Esophagus muscularis mucosa (tissue), 4 donors: ENCODE results near the gene SKIL. TPM values are rescaled to one million over a fixed set of nuclear protein-coding genes. Genes with fewer than 3 reads are reported as not detected.
"Not testable (repeated sequence)": the region's sequence is repeated elsewhere in the genome, so short reads cannot be mapped to it uniquely, and the experiment has no call there.

Source experiments
- DNase-seq: peaks from one replicate; pipeline ENCODE4 v3.0.0-alpha.2; 2017; ENCODE audit errors: extremely low spot score
- H3K27ac ChIP-seq, 4 donors: fragments of 200-600 bp; sonication (generic); replicated peaks in 1 of 4; 1 replicate in 3 of 4; 2 replicates in 1 of 4; pipeline ENCODE4 v1.5.1; 2016 to 2019; ENCODE audit warnings: mild to moderate bottlenecking in 1 of 4
- H3K27me3 ChIP-seq, 4 donors: fragments of 200-600 bp; sonication (generic); one replicate each; pipeline versions ENCODE4 v1.5.1 to v1.6.0; 2016 to 2019
- H3K36me3 ChIP-seq, 4 donors: fragments of 200-600 bp; sonication (generic); one replicate each; pipeline ENCODE4 v1.5.1; 2016 to 2019
- H3K4me1 ChIP-seq, 4 donors: fragments of 200-600 bp; sonication (generic); one replicate each; pipeline ENCODE4 v1.5.1; 2016 to 2019
- H3K4me3 ChIP-seq, 4 donors: fragments of 200-600 bp; sonication (generic); 1 replicate in 2 of 4; 2 replicates in 2 of 4; pipeline ENCODE4 v1.5.1; 2016 to 2019; ENCODE audit warnings: mild to moderate bottlenecking in 4 of 4, moderate library complexity in 1 of 4
- H3K9me3 ChIP-seq, 4 donors: fragments of 200-600 bp; sonication (generic); 1 replicate in 3 of 4; 2 replicates in 1 of 4; pipeline ENCODE4 v1.5.1; 2016 to 2019
- EP300 ChIP-seq: sonication (generic); formaldehyde crosslinking; IDR thresholded peaks from one replicate; pipeline ENCODE4 v1.6.1; 2017; ENCODE audit warnings: antibody characterized with exemption
- POLR2A ChIP-seq: fragments of 450-650 bp; IDR thresholded peaks from one replicate; pipeline ENCODE4 v1.6.1; 2017; ENCODE audit warnings: antibody characterized with exemption, moderate library complexity, mild to moderate bottlenecking, low read depth
- POLR2AphosphoS5 ChIP-seq, 2 donors: sonication (generic); formaldehyde crosslinking; IDR thresholded peaks; one replicate each; pipeline ENCODE4 v1.6.1; 2017; ENCODE audit warnings: antibody characterized with exemption in 2 of 2
- WGBS: methylation state at CpG from one replicate; pipeline ENCODE4 v1.1.5; 2018; 5-methylcytosine and 5-hydroxymethylcytosine counted together
- intact Hi-C: fragments of 100-400 bp; cut with DNase I; formaldehyde crosslinking; loops from one replicate; pipeline ENCODE4 v1.15.1; 2023
- total RNA-seq, 4 donors: library from RNA; depleted of rRNA; stranded (reverse); fragments of >200 nt; gene quantifications; one replicate each; pipeline versions ENCODE4 v1.1.0 to v1.2.1, GENCODE V29; 2016
- TF ChIP-seq, protein P1 (sequence below), 3 experiments: fragments of 200-600 bp in 2 of 3; fragments of 450-650 bp in 1 of 3; sonication (generic) in 2 of 3; IDR thresholded peaks; one replicate each; pipeline ENCODE4 v1.5.1; 2017 to 2019; ENCODE audit warnings: antibody characterized with exemption in 3 of 3, mild to moderate bottlenecking in 2 of 3, moderate library complexity in 1 of 3

Gene SKIL
- total RNA-seq, 4 donors from 2014 or later, result 34.7 to 54.4 (median 39.5) TPM

DNA sequence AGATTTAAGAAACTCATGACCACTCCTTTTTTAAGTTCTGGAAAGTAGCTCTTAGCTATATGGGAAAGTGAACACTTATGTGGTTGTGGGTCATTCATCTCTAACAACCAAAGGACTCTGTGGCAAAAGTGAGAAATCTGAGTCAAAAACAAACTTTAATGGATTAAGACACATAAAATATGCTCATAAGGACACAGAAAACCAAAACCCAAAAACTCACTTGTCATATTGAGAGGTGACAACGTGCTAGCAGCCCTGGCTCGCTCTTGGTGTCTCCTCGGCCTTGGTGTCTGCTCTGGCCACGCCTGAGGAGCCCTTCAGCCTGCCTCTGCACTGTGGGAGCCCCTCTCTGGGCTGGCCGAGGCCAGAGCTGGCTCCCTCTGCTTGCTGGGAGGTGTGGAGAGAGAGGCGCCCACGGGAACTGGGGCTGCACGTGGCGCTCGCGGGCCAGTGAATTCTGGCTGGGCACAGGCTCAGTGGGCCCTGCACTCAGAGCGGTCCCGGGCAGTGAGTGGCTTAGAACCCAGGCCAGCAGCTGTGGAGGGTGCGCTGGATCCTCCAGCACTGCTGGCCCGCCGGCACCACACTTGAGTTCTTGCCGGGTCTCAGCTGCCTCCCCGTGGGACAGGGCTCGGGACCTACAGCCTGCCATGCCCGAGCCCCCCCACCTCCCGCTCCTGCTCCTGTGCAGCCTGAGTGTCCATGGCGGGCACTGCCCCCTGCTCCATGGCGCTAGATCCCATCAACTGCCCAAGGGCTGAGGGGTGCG is 30.3 kb upstream of the SKIL start:
- Histone ChIP-seq H3K27ac (no peak overlapping the region), H3K27me3 (no peaks in the 10 kb centered on the region), H3K36me3 (no peaks in the 10 kb centered on the region), H3K9me3 (peaks cover 0 to 5% (median 0%) of the 10 kb centered on the region in 4 donors), H3K4me1 (no peaks in the 10 kb centered on the region), H3K4me3 (no peak overlapping the region)
- DNase-seq, result peak; percentile 80
- TF ChIP-seq, protein P1, sequence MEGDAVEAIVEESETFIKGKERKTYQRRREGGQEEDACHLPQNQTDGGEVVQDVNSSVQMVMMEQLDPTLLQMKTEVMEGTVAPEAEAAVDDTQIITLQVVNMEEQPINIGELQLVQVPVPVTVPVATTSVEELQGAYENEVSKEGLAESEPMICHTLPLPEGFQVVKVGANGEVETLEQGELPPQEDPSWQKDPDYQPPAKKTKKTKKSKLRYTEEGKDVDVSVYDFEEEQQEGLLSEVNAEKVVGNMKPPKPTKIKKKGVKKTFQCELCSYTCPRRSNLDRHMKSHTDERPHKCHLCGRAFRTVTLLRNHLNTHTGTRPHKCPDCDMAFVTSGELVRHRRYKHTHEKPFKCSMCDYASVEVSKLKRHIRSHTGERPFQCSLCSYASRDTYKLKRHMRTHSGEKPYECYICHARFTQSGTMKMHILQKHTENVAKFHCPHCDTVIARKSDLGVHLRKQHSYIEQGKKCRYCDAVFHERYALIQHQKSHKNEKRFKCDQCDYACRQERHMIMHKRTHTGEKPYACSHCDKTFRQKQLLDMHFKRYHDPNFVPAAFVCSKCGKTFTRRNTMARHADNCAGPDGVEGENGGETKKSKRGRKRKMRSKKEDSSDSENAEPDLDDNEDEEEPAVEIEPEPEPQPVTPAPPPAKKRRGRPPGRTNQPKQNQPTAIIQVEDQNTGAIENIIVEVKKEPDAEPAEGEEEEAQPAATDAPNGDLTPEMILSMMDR (IDR thresholded peaks at IDR 0.05), result no peak
- TF ChIP-seq EP300 (no peak), POLR2AphosphoS5 (IDR thresholded peaks at IDR 0.05) (no peak), POLR2A (no peak)
- intact Hi-C loops, result no loop called here
- 95% methylated on average over 15 of the region's 24 CpGs for WGBS

DNA sequence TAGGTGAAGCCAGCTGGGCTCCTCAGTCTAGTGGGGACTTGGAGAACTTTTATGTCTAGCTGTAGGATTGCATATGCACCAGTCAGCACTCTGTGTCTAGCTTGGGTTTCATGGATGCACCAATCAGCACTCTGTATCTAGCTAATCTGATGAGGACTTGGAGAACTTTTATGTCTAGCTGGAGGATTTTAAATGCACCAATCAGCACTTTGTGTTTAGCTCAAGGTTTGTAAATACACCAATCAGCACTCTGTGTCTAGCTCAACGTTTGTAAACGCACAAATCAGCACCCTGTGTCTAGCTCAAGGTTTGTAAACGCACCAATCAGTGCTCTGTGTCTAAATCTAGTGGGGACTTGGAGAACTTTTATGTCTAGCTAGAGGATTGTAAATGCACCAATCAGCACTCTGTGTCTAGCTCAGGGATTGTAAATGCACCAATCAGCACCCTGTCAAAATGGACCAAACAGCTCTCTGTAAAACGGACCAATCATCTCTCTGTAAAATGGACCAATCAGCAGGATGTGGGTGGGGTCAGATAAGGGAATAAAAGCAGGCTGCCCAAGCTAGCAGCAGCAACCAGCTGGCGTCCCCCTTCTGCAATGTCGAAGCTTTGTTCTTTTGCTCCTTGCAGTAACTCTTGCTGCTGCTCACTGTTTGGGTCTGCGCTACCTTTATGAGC is 29.5 kb upstream of the SKIL start:
- DNase-seq, H3K4me1 ChIP-seq, H3K9me3 ChIP-seq, H3K27ac ChIP-seq, H3K27me3 ChIP-seq, H3K36me3 ChIP-seq, H3K4me3 ChIP-seq, intact Hi-C loops: not testable (repeated sequence)
- WGBS, result 78% methylated on average over 6 of the region's 7 CpGs

DNA sequence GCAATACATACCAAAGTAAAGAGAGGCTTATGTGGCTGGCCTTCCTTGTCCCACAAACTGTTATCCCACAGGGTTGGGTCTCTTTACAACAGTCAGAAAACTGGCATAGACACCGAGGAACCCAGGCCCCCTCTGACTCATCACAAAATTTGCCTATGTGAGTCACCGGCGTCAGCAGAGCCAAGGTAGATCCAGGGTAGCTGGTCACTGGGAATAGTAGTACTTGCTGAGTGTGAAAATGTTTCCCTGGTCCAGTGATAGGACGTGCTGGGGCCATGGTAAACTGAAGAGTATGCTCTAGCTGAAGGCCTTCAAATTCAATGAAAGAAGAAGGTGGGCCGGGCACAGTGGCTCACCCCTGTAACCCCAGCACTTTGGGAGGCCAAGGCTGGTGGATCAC is 27.1 kb upstream of the SKIL start:
- Histone ChIP-seq H3K4me1 (no peaks in the 10 kb centered on the region), H3K36me3 (no peaks in the 10 kb centered on the region), H3K4me3 (no peak overlapping the region), H3K27ac (no peak overlapping the region), H3K27me3 (no peaks in the 10 kb centered on the region), H3K9me3 (peaks cover 0 to 5% (median 0%) of the 10 kb centered on the region in 4 donors)
- no peak for DNase-seq
- 83% methylated on average over 5 of the region's 5 CpGs for WGBS
- intact Hi-C loops, result no loop called here
- TF ChIP-seq, protein P1 (IDR thresholded peaks at IDR 0.05), result no peak
- TF ChIP-seq EP300 (no peak), POLR2A (no peak), POLR2AphosphoS5 (IDR thresholded peaks at IDR 0.05) (no peak)

DNA sequence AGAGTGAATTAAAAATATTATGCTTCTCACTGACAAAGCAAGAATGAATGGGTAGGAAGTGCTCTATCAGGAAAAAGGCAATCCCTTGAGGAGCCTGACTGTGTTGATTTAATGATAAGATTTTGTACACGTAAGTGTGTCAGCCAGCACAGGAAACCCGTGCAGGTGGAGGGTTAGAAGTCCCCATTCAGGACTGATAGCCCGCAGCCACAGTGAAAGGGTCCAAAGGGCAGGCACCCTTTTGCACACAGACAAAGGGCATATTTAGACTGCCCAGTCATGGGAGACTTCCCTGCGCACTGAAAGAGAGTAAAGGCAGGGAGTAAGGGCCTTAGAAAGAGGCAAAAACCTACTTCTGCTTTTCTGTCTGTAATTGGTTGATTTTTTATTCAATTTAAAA is 26.4 kb upstream of the SKIL start:
- intact Hi-C loops, result no loop called here
- H3K36me3 ChIP-seq, result no peaks in the 10 kb centered on the region
- TF ChIP-seq EP300, result no peak
- TF ChIP-seq, protein P1 (IDR thresholded peaks at IDR 0.05), result no peak
- no peak for TF ChIP-seq POLR2AphosphoS5 (IDR thresholded peaks at IDR 0.05)
- no peak for TF ChIP-seq POLR2A
- no peak overlapping the region for H3K4me3 ChIP-seq
- H3K4me1 ChIP-seq, result no peaks in the 10 kb centered on the region
- WGBS, result 55% methylated on average over 4 of the region's 4 CpGs
- no peak overlapping the region for H3K27ac ChIP-seq
- H3K27me3 ChIP-seq, result no peaks in the 10 kb centered on the region
- DNase-seq, result no peak
- peaks cover 0 to 5% (median 0%) of the 10 kb centered on the region in 4 donors for H3K9me3 ChIP-seq

DNA sequence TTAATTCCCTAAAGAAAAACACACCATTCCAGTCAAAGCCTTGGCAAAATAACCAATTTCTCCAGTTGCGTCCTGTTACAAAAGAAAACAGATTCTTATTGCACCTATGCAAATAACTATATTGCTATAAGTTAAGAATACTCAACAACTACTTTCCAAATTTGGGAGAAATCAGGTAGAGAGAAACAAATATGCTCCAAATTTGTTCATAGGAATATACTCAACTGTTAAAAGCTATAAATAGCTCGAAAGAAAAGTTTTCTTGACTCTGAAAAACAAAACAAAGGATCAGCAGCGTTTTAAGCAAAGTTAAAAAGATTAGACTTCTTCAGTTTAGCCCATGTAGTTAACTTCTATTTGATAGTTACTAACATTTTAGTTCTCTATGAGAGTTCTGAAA is 20.1 kb upstream of the SKIL start:
- Histone ChIP-seq H3K36me3 (no peaks in the 10 kb centered on the region), H3K4me1 (no peaks in the 10 kb centered on the region), H3K27me3 (no peaks in the 10 kb centered on the region), H3K4me3 (no peak overlapping the region), H3K27ac (no peak overlapping the region), H3K9me3 (no peaks in the 10 kb centered on the region)
- no peak for DNase-seq
- TF ChIP-seq, protein P1 (IDR thresholded peaks at IDR 0.05), result no peak
- TF ChIP-seq POLR2AphosphoS5 (IDR thresholded peaks at IDR 0.05) (no peak), EP300 (no peak), POLR2A (no peak)
- WGBS, result 82% methylated on average over 3 of the region's 3 CpGs
- intact Hi-C loops, result no loop called here
